Smooth muscle cell (in vitro differentiated cells): ENCODE data around the gene LCE7A. TPM values are rescaled to one million over a fixed set of nuclear protein-coding genes. Genes with fewer than 3 reads are reported as not detected.

Experiments used
- DNase-seq: peaks from one replicate; lab custom pipeline; 2025; ENCODE audit not compliant: unreplicated experiment; lab: John Stamatoyannopoulos, UW
- H2AFZ ChIP-seq: fragments of 200-600 bp; sonication (generic); 2 replicates; pipeline ENCODE4 v1.6.0; 2016; ENCODE audit warnings: antibody characterized with exemption, low read depth, mild to moderate bottlenecking
- H3F3A ChIP-seq: fragments of 200-600 bp; sonication (generic); 2 replicates; pipeline ENCODE4 v1.6.0; 2017; ENCODE audit warnings: antibody characterized with exemption, low read depth
- H3K27ac ChIP-seq: fragments of 200-600 bp; sonication (generic); 2 replicates; pipeline ENCODE4 v1.5.1; 2016; ENCODE audit warnings: low read depth, mild to moderate bottlenecking
- H3K27me3 ChIP-seq: fragments of 200-600 bp; sonication (generic); 2 replicates; pipeline ENCODE4 v1.6.1; 2016; ENCODE audit warnings: low read depth, mild to moderate bottlenecking
- H3K36me3 ChIP-seq: fragments of 200-600 bp; sonication (generic); 2 replicates; pipeline ENCODE4 v1.5.1; 2016; ENCODE audit warnings: low read depth
- H3K4me1 ChIP-seq: fragments of 200-600 bp; sonication (generic); 2 replicates; pipeline ENCODE4 v1.5.1; 2016; ENCODE audit warnings: low read depth
- H3K4me2 ChIP-seq: fragments of 200-600 bp; sonication (generic); 2 replicates; pipeline ENCODE4 v1.6.0; 2016; ENCODE audit warnings: mild to moderate bottlenecking
- H3K4me3 ChIP-seq: fragments of 200-600 bp; sonication (generic); 2 replicates; pipeline ENCODE4 v1.5.1; 2016; ENCODE audit warnings: mild to moderate bottlenecking
- H3K79me2 ChIP-seq: fragments of 200-600 bp; sonication (generic); 2 replicates; pipeline ENCODE4 v1.6.0; 2016; ENCODE audit warnings: low read depth, mild to moderate bottlenecking
- H3K9ac ChIP-seq: fragments of 200-600 bp; sonication (generic); 2 replicates; pipeline ENCODE4 v1.6.0; 2016; ENCODE audit warnings: low read depth
- H3K9me3 ChIP-seq: fragments of 200-600 bp; sonication (generic); replicated peaks from 2 replicates; pipeline ENCODE4 v1.5.1; 2016; ENCODE audit warnings: low read depth
- H4K20me1 ChIP-seq: fragments of 200-600 bp; sonication (generic); 2 replicates; pipeline ENCODE4 v1.6.0; 2016; ENCODE audit warnings: low read depth
- CTCF ChIP-seq: fragments of 200-600 bp; sonication (generic); IDR thresholded peaks from 2 replicates; pipeline ENCODE4 v1.5.1; 2017; ENCODE audit warnings: borderline replicate concordance, mild to moderate bottlenecking, antibody characterized with exemption; ENCODE audit not compliant: insufficient read depth, poor library complexity, severe bottlenecking
- WGBS: methylation state at CpG from one replicate; pipeline ENCODE4 v1.1.7; 2016; ENCODE audit warnings: low lambda C conversion rate; 5-methylcytosine and 5-hydroxymethylcytosine counted together
- polyA plus RNA-seq: library from polyadenylated mRNA; unstranded; fragments of >200 nt; fragmentation: Nextera tagmentation; extraction: Ambion mirVana; gene quantifications from 2 replicates; pipeline ENCODE4 v1.2.1, GENCODE V29; 2016
- total RNA-seq: library from RNA; depleted of rRNA; stranded (reverse); fragments of >200 nt; gene quantifications from 2 replicates; pipeline ENCODE4 v1.2.3, GENCODE V29; 2014

LCE7A gene
- total and polyA plus RNA-seq, 2 experiments from 2014 or later = not detected

GRCh38 chr1:152886758-152887409 is 27.1 kb downstream of the LCE7A start:
- 58% methylated on average over 8 of the region's 8 CpGs for WGBS
- no peak overlapping the region for H2AFZ ChIP-seq
- no peak overlapping the region for H3K9ac ChIP-seq

GRCh38 chr1:152888126-152888525 is 28.3 kb downstream of the LCE7A start:
- H3K4me1 ChIP-seq = no peaks in the 10 kb centered on the region
- H3F3A ChIP-seq = no peaks in the 10 kb centered on the region
- 93% methylated on average over 1 of the region's 1 CpG for WGBS
- no peak for TF ChIP-seq CTCF
- no peaks in the 10 kb centered on the region for H3K27me3 ChIP-seq
- no peak overlapping the region for H3K4me3 ChIP-seq
- DNase-seq = no peak
- H3K27ac ChIP-seq = no peak overlapping the region
- H4K20me1 ChIP-seq = no peaks in the 10 kb centered on the region
- no peak overlapping the region for H2AFZ ChIP-seq
- H3K9ac ChIP-seq = no peak overlapping the region
- H3K4me2 ChIP-seq = no peak overlapping the region
- no peaks in the 10 kb centered on the region for H3K36me3 ChIP-seq
- H3K9me3 ChIP-seq = no peaks in the 10 kb centered on the region
- no peaks in the 10 kb centered on the region for H3K79me2 ChIP-seq

More at GRCh38 chr1:152886758-152887409, 27.1 kb downstream of the LCE7A start:
- no peaks in the 10 kb centered on the region for H3K36me3 ChIP-seq
- H3K4me3 ChIP-seq = no peak overlapping the region
- no peak overlapping the region for H3K27ac ChIP-seq
- no peak overlapping the region for H3K4me2 ChIP-seq
- DNase-seq = no peak
- no peaks in the 10 kb centered on the region for H3F3A ChIP-seq
- no peaks in the 10 kb centered on the region for H4K20me1 ChIP-seq
- no peaks in the 10 kb centered on the region for H3K27me3 ChIP-seq
- no peaks in the 10 kb centered on the region for H3K4me1 ChIP-seq
- no peaks in the 10 kb centered on the region for H3K9me3 ChIP-seq
- H3K79me2 ChIP-seq = no peaks in the 10 kb centered on the region
- TF ChIP-seq CTCF = no peak

- no peak for DNase-seq
- Histone ChIP-seq H3K27me3 (no peaks in the 10 kb centered on the region), H3K4me1 (no peaks in the 10 kb centered on the region), H2AFZ (no peak overlapping the region), H3K4me3 (no peak overlapping the region), H4K20me1 (no peaks in the 10 kb centered on the region), H3K4me2 (no peak overlapping the region), H3K27ac (no peak overlapping the region), H3K36me3 (no peaks in the 10 kb centered on the region), H3K9me3 (peaks cover 2% of the 10 kb centered on the region), H3K79me2 (no peaks in the 10 kb centered on the region), H3F3A (no peaks in the 10 kb centered on the region), H3K9ac (no peak overlapping the region)
- WGBS = 54% methylated on average over 4 of the region's 4 CpGs
- no peak for TF ChIP-seq CTCF
Observed at GRCh38 chr1:152899027-152899426, 39.2 kb downstream of the LCE7A start.

- H3K4me2 ChIP-seq = no peak overlapping the region
- no peaks in the 10 kb centered on the region for H3K36me3 ChIP-seq
- no peak overlapping the region for H3K9ac ChIP-seq
- H3K79me2 ChIP-seq = no peaks in the 10 kb centered on the region
- no peak overlapping the region for H3K27ac ChIP-seq
- no peak overlapping the region for H3K4me3 ChIP-seq
- no peaks in the 10 kb centered on the region for H3F3A ChIP-seq
- no peak overlapping the region for H2AFZ ChIP-seq
- no peaks in the 10 kb centered on the region for H3K9me3 ChIP-seq
- 54% methylated on average over 2 of the region's 2 CpGs for WGBS
- no peaks in the 10 kb centered on the region for H3K4me1 ChIP-seq
- no peaks in the 10 kb centered on the region for H4K20me1 ChIP-seq
- no peak for DNase-seq
- no peak for TF ChIP-seq CTCF
- no peaks in the 10 kb centered on the region for H3K27me3 ChIP-seq
Observed at GRCh38 chr1:152899883-152900282, 40.1 kb downstream of the LCE7A start.
